ENCODE data around the gene TAS2R19.
"Not testable (repeated sequence)": the region's sequence is repeated elsewhere in the genome, so short reads cannot be mapped to it uniquely, and the experiment has no call there.

Gene TAS2R19, protein sequence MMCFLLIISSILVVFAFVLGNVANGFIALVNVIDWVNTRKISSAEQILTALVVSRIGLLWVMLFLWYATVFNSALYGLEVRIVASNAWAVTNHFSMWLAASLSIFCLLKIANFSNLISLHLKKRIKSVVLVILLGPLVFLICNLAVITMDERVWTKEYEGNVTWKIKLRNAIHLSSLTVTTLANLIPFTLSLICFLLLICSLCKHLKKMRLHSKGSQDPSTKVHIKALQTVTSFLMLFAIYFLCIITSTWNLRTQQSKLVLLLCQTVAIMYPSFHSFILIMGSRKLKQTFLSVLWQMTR

DNA sequence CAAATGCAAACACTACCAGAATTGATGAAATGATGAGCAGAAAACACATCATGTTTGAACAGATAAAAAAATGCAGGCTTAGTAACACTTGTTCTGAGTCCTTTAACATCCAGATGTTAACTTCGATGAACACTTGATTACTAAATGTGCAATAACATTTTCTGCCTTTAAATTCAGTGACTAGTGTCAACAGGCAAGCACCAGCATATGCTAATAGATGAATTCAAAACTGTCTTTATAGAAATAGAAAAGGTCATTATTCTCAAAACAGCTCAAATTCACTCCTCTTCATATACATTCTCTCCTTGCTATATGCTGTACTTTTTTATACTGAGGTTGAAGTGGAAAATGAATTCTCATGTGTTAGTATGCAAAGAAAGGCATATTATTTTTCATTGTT, at the start of gene TAS2R19:
TSS of gene TAS2R19 (minus strand) at position 101 of the 400 bp plus-strand sequence. CDS start at position 52, 49 bp downstream.
- no peak for DNase-seq
- no peak for ATAC-seq

DNA sequence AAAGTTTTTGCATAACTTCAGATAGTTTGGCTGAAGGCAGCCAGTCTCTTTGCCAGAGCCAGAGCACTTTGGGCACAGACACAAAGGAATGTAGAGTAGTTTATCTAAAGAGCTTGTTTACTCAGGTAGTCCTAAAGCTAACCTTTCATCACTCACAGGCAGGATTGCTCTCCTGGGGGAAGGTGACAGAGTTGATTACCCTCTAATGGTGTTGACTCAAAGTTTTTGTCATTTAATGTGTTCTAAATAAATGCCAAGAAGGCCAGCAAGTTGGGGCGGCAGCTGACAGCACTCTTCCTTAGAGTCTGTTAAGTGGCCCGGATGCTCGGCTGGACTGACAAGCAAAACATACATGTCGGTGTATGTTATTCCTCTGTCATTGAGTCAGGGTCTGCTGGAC, 49.0 kb upstream of the TAS2R19 start:
- no peak for ATAC-seq

DNA sequence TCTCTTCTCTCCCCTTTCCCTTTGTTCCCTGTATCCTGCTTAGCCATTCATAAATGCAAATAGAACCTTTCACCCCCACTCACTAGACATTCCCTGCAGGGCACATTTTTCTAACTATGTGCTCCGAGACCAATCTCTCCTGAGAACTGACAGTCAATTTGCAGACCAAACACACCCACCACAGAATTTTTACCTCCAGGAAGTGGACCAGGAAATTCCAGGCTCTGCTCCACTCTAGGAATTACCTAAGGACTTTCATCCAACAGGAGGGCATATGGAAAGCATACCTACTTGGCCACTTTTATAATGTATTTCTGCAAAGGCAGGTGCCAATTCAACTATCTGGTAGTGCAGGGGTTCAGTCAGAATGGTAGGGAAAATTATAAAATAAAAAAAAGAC, 48.6 kb upstream of the TAS2R19 start:
- DNase-seq (no peak), ATAC-seq (no peak)

More for the DNA sequence above, 49.0 kb upstream of the TAS2R19 start:
- DNase-seq: no peak

DNA sequence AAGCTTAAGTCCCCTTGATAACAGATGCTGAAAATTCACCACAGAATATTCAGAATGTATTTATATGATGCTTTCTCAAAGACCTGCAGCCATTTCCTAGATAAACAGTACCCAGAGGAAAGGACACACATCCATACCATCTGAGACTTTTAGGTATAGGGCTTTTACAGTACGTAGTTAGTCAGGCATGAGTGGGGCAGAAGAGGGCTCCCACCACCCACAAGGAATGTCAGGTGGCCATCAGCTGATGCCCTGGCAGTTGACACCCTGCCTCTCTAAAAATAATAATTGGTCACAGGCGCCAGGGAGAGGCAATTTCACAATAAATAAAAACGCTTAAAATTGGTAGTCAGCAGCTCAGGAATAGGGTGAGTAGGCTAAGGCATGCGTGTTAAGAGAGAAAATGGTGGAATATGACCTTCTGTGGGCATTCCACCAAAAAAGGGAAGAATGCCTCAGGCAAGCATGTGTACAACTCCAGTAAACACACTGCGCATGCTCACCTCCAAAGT, 47.5 kb upstream of the TAS2R19 start:
- ATAC-seq: no peak
- no peak for DNase-seq

DNA sequence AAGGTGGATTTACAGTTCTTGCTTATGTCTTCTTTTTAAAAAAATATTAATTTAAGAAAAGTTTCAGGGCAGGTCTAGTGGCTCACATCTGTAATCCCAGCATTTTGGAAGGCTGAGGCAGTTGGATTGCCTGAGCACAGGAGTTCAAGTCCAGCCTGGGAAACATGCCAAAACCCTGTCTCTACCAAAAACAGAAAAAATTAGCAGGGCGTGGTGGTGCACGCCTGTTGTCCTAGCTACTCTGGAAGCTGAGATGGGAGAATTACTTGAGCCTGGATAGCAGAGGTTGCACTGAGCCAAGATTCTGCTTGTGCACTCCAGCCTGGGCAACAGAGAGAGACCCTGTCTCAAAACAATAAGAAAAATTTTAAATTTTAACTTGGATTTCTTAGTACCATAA, 45.1 kb upstream of the TAS2R19 start:
- DNase-seq (no peak), ATAC-seq (no peak)

DNA sequence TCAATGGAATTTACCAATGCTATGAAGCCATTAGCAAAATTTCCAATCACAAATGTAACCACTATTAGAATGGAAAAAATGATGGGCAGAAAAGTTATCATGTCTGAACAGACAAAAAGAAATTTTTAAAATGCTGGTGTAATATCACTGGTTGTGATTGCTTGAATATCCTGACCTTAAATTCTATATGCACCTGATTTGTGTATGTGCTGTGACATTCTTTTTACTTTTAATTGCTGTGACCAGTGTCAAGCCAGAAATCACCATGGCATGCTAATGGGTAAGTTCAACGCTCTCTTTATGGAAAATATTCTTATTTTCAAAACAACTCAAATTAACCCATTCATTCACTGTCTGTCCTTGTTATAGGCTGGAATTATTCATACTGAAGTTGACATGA, 39.8 kb upstream of the TAS2R19 start, which contains the start of gene TAS2R46:
TSS of gene TAS2R46 (minus strand) at position 101 of the 400 bp plus-strand sequence. CDS start at position 101, 0 bp downstream.
- not testable (repeated sequence) for DNase-seq, ATAC-seq

DNA sequence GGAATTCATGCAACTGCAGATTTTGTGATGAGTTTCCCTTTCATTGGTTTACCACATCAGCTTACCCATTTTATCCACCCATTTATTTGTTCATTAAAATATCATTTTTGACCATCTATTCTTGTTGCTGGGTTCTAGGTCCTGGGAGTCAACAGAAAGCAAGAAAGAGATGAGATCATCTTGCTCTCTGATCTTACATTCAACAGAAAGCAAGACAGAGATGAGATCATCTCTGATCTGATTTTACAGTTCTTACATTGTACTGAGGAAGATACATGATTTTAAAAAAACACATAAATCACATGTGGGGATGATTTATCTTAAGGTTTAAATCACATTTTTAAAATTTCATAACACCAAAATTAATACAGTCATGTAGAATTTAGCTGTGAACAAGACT, 37.4 kb upstream of the TAS2R19 start:
- ATAC-seq (peak; percentile 40), DNase-seq (no peak)

DNA sequence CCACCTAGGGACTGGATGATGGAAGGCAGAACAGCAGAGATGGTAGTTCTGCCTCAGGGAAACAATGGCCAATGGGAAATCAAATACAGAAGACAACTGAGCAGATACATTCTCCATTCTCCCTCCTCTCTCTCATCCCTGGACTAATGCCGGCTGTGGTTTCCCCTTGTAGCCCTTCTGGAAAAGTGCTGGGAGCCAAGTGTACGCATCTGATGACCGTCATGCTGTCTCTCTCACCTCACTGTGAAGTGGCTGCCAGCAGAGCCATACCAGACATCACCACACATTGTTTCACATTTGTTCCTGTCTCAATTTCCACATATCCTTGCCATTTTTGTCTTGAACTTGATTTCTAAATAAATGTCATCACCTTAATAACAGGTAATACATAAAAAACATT, 36.6 kb upstream of the TAS2R19 start:
- no peak for DNase-seq
- no peak for ATAC-seq

DNA sequence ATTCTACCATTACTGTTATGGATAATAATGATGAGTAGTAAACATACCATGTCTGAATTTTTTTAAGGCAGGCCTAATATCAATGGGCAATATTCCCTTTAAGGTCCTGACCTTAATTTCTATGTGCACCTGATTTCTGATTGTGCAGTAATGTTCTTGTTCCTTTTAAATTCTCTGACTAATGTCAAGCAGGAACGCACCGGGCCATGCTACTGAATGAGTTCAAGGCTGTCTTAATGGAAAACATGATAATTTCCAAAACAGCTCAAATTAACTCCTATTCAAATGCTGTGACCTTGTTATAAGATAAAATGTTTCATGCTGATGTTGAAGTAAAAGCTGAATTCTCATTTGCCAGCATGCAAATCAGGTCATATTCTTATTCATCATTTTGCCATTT, 32.9 kb upstream of the TAS2R19 start:
- ATAC-seq (no peak), DNase-seq (no peak)

DNA sequence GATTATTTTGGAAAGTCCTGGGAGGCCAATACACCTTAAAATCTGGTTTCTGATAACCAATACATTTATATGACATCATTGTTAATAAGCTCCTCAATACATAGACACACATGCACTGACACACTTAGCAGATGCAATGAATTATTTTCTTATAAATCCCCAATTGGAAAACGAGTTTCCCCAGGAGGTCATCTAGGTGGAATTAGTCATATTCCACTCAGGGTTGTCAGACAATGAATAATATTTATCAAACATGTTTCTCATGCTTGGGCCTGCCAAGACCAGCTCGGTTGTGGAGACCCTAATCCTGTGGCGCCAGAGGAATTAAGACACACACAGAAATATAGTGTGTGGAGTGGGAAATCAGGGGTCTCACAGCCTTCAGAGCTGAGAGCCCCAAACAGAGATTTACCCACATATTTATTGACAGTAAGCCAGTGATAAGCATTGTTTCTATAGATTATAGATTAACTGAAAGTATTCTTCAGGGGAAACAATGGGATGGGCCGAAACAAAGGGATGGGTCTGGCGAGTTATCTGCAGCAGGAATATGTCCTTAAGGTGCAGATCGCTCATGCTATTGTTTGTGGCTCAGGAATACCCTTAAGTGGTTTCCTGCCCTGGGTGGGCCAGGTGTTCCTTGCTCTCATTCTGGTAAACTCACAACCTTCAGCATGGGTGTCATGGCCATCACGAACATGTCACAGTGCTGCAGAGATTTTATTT, 27.5 kb upstream of the TAS2R19 start:
- DNase-seq, ATAC-seq: not testable (repeated sequence)

DNA sequence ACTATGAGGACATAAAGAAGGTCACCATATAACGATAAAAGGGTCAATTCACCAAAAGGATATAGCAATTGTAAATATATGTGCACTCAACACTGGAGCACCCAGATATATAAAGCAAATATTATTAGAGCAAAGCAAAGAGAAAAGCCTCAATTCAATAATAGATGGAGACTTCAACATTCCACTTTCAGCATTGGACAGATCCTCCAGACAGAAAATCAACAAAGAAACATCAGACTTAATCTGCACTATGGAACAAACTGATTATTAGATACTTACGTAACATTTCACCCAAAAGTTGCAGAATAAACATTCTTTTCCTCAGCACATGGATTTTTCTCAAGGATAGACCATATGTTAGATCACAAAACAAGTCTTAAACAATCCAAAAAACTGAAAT, 18.9 kb upstream of the TAS2R19 start:
- not testable (repeated sequence) for ATAC-seq, DNase-seq

DNA sequence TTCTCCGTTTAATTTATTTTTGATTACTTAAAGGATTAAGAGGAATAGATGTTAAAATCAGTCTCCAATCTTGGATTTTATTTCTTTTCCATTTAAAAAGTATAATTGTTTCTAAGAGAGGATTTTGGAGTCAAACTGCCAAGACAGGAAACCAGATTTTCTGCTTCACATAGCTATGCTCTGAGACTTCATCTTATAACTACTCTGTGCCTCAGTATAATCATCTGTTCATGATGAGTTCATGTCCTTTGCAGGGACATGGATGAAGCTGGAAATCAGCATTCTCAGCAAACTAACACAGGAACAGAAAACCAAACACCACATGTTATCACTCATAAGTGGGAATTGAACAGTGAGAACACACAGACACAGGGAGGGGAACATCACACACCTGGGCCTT, 17.7 kb upstream of the TAS2R19 start:
- no peak for ATAC-seq
- DNase-seq: no peak

DNA sequence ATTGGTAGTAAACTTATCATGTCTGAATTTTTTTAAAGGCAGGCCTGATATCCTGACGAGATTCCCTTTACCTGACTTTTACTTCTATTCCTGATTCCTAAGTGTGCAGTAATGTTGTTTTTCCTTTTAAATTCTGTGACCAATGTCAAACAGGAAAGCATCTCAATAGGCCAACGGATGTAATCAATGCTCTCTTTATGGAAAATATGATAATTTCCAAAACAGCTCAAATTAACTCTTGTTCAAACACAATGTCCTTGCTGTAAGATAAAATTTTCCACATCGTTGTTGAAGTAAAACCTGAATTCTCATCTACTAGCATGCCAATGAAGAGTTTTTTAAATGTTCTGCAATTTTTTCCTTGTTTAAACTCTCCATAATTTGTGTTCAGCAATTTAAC, 16.8 kb upstream of the TAS2R19 start:
- ATAC-seq (no peak), DNase-seq (no peak)

DNA sequence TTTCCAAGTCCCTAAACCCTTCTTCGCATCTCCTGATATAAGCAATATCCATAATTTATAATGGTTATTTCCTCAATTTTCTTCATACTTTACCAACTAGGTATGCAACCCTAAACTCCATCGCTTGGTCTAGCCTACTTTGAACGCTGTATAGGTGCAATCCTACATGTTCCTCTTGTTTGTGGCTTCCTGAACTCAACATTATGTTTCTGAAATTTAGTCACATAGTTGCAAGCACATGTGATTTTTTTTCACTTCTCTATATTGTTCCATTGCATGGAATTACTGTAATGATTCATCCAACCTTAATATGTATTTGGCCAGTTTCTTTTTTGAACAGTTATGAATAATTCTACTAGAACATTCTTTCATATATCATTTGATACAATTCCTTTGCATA, 11.5 kb upstream of the TAS2R19 start:
- DNase-seq: not testable (repeated sequence)
- ATAC-seq: peak; percentile 63

DNA sequence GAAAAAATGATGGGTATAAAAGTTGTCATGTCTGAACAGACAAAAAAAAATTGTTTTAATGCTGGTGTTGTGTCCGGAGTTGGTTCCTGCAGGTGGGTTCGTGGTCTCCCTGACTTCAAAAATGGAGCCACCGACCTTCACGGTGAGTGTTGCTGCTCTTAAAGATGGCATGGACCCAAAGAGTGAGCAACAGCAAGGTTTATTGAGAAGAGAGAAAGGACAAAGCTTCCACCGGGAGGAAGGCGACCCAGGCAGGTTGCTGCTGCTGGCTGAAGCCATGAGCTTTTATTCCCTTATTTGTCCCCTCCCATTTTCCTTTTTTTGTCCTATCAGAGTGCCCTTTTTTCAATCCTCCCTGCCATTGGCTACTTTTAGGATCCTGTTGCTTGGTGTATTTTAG, 8.9 kb upstream of the TAS2R19 start, which contains the start of gene TAS2R31:
TSS of gene TAS2R31 (minus strand) at position 101 of the 400 bp plus-strand sequence. CDS start at position 29, 72 bp downstream.
- no peak for ATAC-seq
- DNase-seq: no peak

DNA sequence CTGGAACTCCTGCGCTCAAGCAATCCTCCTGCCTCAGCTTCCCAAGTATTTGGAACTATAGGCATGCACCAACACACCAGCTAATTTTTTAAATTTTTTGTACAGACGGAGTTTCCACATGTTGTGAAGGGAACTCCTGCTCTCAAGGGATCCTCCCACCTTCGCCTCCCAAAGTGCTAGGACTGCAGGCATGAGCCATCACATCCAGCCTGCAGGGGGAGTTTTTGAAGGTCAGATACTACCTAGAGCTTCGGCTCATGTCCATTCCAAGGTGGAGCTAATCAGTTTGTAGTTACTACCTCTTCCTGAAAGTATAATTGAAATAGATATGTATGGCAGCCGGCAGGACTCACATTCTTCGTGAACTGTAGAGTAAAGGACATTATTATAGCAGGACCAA, 3.7 kb upstream of the TAS2R19 start:
- DNase-seq (no peak), ATAC-seq (no peak)

DNA sequence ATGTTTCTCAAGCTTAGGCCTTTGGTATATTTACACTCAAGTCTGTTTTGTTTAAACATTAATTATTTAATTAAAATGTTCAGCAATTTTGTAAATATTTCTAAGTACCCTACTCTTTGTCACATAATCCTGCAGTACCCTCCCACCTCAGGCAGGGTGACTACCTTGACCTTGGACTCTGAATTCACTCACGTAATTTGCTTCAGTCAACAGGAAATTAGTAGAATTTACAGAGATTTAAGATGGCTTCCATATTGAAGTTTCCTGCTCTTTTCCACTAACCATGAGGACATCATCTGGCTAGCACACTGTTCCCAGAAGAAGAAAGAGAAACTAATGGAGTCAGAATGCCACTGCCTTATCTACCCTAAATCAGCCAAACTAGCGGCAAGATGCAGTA, 967 bp upstream of the TAS2R19 start:
- ATAC-seq (no peak), DNase-seq (no peak)

DNA sequence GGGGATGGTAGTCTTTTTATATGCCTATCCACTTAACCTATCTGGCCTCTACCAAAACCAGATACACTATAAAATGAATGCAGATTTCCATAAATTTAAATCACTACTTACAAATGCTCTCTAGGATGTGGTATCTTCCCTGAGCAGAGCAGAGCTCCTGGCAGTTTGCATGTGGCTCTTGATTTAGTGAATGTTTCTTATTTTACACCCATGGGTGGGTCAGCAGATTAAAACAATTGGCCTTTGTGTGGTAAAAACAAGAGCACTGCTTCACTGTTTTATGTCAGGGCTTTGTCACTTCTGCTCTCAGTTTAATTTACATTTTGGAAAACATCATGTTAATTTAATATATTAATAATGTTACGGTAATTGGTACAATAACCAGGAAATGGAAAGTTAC, 5.5 kb downstream of the TAS2R19 start:
- ATAC-seq: no peak

DNA sequence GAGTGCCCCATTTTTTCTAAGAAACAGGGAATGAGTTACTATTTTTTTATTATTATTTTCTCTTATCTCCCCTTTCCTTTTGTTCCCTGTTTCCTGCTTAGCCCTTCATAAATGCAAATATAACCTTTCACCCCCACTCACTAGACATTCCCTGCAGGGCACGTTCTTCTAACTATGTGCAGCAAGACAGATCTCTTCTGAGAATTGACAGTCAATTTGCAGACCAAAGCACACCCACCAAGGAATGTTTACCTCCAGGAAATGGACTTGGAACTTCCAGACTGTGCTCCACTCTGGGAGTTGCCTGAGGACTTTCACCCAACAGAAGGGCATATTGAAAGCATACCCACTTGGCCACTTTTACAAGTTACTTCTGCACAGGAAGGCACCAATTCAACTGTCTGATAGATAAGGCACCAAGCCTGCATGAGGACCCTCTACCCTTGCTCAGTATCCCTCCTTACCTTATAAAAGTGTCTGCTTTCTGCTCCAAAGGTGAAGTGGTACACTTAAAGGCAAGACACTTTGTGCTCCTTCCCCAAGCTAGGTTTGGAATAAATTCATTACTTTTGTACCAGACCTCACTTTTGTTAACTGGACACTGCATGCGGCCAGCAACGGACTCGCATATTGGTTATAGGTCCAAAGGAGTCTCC, 6.5 kb downstream of the TAS2R19 start:
- DNase-seq (no peak), ATAC-seq (no peak)

More for the DNA sequence above, 5.5 kb downstream of the TAS2R19 start:
- DNase-seq: no peak

DNA sequence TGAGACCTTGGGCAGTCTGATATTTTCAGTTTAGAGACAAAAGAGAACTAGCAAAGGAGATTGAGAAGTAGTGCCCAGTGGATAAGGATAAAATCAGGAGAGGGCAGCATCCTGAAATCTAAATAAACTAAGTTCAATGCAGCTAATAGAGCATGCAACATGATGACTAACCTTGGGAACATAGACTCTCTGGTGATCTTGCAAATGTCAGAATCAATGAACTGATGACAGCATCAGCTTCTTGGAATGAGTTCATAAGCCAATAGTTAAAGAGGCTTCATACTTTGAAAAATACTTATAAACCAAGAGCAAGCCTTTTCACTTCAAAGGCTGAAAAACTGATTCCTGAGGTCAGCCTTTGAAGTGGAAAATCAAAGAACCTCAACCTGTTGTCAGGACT, 8.2 kb downstream of the TAS2R19 start:
- ATAC-seq: no peak
- no peak for DNase-seq

DNA sequence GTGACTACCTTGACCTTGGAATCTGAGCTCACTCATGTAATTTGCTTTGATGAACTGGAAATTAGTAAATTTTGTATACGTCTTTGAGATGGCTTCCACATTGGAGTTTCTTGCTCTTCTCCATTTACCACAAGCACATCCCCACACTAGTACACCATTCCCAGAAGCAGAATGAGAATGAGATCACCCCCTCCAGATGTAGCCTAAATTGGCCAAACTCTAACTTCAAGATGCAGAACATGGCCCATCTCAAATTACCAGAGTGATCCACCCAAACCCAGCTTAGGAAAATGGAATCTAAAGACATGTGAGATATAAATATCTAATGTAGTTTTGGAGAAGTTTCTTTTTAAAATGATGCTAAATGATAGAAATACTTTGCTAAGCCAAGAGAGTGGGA, 14.8 kb downstream of the TAS2R19 start:
- DNase-seq (no peak), ATAC-seq (no peak)

DNA sequence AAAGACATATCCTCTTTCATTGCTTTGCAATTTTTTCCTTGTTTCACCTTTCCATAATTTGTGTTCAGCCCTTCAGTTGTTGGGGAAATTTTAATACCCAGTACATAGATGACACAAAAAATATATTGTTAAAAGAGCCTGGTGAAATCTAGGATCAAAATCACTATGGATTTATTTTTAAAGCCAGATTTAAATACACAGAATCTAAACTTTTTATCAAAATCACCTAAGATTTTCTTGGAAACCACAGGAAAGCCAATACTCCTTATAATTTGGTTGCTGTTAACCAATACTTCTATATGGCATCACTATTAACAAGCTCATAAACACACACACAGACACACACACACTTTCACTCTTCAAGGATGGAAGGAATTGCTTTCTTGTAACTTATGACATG, 24.2 kb downstream of the TAS2R19 start, which contains the start of gene TAS2R20:
TSS of gene TAS2R20 (minus strand) at position 101 of the 400 bp plus-strand sequence. CDS start 429 bp downstream, outside the sequence.
- ATAC-seq (no peak), DNase-seq (no peak)

DNA sequence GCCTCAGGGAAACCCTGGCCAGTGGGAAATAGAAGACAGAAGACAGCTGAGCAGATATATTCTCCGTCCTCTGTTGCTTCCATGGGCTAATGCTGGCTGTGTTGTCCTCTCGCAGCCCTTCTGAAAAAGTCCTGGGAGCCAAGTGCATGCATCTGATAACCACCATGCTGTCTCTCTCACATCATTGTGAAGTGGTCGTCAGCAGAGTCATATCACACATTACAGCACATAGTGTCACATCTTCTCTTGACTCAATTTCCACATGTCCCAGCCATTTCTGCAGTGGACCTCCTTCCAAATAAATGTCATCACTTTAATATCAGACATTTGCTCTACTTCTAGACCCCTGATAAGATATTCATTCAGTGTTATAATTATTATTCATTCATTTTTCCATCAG, 28.1 kb downstream of the TAS2R19 start:
- DNase-seq: no peak
- no peak for ATAC-seq
